ENCODE measurements around the gene ZFAND2A.
"Not testable (repeated sequence)": the region's sequence is repeated elsewhere in the genome, so short reads cannot be mapped to it uniquely, and the experiment has no call there.

ZFAND2A gene

DNA sequence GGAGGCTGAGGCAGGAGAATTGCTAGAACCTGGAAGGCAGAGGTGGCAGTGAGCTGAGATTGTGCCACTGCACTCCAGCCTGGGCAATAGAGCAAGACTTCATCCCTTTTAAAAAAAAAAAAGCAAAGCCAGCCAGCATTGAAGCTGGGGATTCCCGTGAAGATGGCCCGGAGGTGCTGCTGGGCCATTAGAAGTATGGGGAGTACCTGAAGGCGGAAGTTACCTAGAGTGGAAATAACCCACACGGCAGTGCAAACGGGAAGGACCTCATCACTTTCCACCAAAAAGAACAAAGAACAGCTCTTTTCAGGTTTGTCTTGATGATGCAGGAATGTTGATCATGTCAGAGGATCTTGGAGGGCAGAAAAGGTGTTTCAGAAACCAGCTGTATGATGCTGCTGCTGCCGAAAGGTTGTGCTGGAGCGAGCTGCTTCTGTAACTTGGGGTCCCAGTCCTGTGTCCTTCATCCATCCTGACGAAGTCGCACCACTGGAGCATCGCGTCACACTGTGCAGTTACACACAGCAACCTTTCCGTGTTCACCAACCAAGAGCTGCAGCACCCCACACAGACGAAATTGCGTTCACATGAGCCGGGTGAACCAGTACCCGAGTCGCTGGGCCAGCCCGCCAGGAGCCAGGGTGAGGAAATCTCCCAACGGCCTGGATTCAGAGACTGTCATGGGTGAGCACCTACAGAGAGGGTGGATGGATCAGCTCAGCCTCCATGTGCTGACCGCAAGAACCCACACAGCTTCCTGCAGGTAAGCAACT is 8.2 kb downstream of the ZFAND2A start:
- DNase-seq (ENCODE audit: low read depth) = no peak

DNA sequence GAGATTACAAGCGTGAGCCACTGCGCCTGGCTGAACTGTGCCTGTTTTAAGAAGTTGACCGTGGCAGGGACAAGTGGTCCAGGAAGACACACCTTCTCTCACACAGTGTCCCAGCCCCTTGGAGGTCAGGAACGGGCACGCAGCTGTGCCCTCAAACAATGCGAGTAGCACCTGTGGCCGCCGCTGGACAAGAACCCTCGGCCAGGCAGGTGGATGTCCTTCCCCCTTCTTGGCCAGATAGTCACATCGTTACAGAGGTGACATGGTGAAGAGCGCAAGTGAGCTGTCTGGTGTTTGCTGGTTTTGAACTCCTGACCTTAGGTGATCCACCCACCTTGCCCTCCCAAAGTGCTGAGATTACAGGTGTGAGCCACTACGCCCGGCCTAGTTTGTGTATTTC is 8.8 kb downstream of the ZFAND2A start:
- DNase-seq (ENCODE audit: low read depth) = no peak

DNA sequence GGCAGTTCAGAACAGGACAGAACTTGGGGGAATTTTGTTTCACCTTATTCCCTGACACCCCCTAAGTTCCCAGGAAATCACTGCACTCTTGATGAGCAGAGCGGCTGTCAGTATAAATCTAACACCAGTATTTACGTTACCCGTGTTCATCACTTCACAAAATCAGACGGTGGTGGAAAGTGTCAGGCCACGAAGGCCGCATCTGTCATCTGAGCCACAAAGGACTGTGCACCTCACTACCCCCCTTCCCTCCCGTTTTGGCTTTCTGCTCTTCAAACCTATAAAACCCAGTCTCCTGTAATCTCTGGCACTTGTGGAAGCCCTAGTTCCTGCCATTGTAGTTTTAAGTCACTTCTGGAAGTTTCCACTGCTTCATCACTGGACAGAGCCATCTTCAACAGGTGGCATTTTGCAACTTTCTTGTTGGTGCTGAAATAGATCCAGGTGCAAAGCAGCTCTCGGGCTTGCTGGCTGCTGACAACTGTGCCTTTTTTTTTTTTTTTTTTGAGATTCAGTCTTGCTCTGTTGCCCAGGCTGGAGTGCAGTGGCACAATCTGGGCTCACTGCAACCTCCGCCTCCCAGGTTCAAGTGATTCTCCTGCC is 9.5 kb downstream of the ZFAND2A start:
- DNase-seq (ENCODE audit: low read depth) = no peak

DNA sequence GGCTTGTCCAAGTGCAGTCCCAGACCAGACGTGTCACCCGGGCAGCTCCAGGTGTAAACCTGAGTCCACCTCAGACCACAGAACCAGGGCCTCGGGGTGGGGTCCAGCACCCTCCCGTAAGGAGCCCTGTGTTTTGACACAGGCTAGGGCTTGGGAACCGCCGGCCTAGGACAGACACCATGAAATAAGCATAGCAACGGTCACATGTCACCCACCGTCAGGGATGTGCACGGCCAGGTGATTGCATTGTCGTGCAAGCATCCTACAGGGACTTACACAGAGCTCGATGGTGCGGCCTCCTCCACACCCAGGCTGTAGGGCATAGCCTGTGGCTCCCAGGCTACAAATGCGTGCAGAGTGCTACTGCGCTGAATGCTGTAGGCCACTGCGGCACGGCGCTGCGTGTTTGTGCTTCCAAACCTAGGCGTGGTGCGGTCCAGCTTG is 10.6 kb downstream of the ZFAND2A start:
- no peak for DNase-seq (ENCODE audit: low read depth)

DNA sequence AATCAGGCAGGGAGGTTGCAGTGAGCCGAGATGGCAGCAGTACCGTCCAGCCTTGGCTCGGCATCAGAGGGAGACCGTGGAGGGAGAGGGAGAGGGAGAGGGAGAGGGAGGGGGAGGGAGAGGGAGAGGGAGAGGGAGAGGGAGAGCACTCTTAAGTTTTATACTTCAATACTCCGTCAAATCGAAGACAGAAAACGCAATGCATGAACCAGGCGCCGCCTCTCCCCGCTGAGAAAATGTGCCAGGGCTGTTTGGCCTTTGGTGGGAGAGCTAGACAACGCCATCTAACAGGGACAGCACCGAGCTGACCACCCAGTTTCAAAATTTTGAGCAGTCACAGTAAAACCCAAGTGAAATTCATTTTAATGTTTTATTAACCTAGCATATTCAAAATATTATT is 12.1 kb downstream of the ZFAND2A start:
- not testable (repeated sequence) for DNase-seq (ENCODE audit: low read depth)

DNA sequence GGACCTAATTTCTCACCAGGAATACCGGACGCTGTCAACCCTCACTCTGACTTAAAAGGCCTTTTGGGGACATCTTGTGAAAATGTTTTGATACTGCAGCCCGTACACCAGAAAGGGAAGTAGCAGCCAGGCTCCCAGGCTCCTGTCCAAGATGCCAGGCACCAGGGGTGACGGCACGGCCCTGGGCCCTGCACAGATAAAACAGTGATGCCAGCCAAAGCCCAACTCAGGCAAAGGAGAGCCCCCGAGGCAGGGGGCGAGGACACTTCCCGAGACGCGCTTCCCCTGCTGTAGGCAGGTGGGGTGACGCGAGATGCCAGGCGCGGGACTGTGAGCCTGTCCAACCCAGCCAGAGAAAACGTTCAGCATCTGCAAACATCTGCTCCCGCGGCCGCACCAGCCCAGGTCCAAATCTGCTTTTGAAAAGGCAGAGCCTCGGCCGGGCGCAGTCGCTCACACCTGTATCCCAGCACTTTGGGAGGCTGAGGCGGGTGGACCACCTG is 15.7 kb downstream of the ZFAND2A start:
- DNase-seq (ENCODE audit: low read depth) = no peak

DNA sequence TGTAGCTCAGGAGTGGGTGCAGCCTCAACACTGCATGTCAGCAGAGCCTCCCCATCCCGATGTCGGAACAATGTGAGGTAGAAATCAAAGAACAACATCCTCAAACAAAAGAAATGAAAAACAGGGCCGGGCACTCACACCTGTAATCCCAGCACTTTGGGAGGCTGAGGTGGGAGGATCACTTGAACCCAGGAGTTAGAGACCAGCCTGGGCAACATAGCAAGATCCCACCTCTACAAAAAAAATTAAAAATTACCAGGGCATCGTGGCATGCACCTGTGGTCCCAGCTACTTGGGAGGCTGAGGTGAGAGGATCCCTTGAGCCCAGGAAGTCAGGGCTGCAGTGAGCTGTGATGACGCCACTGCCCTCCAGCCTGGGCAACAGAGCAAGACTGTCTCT is 17.0 kb downstream of the ZFAND2A start:
- DNase-seq (ENCODE audit: low read depth) = not testable (repeated sequence)

DNA sequence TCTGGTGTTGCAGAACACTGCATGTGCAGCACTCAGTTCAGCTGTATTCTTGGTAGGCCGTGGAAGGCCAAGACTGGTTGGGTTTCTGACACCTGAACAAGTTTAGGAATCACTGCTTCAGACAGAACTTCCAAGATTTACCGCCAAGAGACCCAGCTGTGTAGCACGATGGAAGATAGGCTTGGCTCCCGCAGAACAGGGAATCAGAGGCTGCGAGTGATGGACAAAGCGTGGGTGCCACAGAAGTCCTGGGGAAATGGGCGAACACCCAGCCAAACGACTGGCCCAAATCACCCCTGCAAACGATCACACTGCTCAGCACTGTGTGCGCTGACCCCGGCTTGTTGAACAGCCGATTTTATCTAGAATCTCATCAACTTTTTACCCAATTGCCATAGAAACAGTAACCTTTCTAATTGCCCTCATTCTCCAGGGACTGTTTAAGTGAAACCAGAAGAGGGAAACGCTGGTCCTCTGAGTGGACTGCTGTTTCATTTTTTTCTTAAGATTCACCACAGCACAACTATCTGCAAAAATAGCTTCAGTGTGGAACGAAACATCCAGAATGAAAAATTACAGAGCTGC is 17.9 kb downstream of the ZFAND2A start:
- DNase-seq (ENCODE audit: low read depth) = no peak

DNA sequence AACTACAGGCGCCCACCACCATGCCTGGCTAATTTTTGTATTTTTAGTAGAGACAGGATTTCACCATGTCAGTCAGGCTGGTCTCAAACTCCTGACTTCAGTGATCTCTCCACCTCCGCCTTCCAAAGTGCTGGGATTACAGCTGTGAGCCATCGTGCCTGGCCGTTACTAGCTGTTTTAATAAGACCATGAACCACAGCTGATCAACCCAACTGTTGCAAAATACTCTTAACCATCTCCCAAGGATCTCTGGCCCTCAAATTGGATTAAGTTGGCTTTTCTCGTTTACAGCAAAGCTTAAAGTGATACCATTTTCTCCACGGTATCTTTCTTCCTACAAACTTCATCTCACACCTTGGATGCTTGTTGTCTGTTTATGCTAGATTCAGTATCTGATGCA is 18.3 kb downstream of the ZFAND2A start:
- no peak for DNase-seq (ENCODE audit: low read depth)

DNA sequence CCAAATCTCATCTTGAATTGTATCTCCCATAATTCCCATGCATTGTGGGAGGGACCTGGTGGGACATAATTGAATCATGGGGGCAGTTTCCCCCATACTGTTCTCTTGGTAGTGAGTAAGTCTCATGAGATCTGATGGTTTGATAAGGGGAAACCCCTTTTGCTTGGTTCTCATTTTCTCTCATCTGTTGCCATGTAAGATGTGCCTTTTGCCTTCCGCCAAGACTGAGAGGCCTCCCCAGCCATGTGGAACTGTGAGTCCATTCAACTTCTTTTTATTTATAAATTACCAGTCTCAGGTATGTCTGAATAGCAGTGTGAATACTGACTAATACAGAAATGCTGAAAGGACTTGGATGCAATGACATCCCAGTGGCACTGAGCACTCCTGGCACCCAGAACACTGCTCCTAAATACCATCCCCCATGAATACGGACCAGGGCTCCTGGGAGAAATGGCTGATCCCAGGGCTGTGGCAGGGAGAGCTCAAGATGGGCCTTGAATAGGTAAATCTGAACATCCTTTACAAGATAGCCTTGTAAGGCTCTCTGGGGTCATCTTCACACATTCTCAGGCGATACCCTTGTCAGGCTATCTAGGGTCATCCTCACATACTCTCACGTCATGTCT is 19.4 kb downstream of the ZFAND2A start:
- no peak for DNase-seq (ENCODE audit: low read depth)

DNA sequence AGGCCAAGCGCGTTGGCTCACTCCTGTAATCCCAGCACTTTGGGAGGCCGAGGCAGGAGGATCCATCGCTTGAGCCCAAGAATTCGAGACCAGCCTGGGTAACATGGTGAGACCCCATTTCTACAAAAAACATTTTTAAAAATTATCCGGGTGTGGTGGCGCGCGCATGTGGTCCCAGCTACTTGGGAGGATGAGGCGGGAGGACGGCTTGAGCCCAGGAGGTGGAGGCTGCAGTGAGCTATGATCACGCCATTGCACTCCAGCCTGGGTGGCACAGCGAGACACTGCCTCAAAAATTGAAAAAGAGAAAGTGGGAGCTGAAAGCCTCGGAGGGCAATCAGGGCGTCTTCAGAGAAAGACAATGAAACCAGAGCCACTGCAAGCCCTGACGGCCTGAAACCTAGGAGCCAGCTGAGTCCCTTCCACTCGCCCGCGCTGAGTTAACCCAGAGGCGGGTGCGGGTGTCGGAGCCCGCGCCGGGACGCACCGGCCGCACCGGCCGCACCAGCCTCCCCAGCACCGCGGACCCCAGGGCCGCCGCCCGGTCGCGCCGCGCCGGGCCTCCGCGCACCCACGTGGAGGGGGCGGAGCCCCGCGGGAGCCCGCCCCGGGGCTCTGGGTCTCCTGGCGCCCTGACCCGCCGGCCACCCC is 22.4 kb downstream of the ZFAND2A start:
- DNase-seq (ENCODE audit: low read depth) = no peak

DNA sequence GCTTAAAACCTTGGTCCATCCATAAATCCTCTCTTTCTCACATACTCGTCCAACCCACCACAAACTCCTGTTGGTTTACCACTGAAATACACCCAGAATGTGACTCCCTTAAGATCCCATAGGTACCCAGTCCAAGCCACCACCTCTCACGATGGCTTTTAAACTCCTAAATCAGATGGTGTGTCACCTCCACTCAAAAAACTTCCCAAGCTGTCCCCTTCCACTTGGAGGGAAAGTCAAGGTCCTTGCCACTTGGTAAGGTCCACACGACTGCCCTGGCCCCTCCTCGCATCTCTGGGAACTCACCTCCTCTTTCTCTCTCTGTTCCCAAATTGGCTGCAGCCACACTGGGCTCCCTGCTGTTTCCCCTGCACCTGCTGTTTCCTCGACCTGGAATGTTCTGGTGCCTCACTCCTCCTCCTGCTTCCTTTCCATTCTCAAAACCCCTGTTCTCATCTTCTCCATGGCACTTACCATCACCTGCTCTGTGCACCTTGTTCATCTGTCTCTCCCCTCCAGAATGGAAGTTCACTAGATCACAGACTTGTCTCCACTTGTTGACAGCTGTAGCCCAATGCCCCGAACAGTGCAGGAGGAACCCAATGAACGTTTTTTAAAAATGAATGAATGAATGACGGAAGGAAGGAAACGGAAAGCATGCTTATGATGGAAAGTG is 23.0 kb downstream of the ZFAND2A start:
- no peak for DNase-seq (ENCODE audit: low read depth)

DNA sequence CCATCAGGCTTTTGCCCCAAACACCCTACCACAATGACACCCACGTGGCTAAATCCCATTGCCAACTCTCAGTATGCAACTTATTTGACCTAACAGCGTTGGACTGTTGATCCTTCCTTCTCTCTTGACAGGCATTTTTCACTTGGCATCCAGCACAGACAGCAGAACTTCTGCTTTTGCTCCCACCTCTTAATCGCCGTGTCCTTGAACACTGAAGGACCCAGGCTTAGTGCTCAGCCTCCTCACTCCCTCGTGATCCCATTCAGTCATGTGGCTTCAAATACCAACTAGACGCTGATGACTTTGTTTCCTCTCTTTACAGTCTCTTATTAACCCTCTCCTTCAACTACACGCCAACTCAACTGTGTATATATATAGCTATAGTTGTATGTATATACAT is 25.0 kb downstream of the ZFAND2A start:
- no peak for DNase-seq (ENCODE audit: low read depth)

DNA sequence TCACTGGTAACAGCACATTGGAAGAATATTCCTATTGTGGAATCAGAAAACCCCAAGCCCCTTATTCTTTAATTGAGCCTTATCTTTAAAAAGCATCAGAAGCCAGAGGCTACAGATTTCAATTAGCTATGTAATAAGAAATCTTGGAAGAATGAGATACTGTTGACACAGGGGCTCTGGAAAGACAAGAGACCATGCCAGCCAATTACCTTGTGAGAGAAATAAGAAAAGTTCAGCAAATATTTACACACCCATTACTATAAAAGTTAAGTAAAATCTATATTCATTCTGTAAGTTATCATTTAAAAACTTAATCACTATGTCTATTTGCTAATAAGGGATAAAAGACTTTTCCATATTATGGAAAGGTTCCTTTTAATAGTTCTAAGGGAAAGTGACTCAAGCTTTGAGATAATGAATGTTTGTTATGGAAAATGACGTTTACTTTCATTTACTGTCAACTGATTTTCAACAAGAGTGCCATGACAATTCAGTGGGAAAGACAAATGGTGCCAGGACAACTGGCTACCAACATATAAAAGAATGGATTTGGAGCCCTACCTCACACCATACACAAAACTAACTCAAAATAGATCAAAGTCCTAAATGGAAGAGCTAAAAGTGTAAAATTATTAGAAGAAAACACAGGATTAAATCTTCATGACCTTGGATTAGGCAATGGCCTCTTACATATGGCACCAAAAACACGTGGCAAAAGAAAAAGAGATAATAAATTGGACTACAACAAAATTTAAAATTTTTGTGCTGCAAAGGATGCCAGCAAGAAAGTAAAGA is 28.3 kb downstream of the ZFAND2A start:
- no peak for DNase-seq (ENCODE audit: low read depth)

DNA sequence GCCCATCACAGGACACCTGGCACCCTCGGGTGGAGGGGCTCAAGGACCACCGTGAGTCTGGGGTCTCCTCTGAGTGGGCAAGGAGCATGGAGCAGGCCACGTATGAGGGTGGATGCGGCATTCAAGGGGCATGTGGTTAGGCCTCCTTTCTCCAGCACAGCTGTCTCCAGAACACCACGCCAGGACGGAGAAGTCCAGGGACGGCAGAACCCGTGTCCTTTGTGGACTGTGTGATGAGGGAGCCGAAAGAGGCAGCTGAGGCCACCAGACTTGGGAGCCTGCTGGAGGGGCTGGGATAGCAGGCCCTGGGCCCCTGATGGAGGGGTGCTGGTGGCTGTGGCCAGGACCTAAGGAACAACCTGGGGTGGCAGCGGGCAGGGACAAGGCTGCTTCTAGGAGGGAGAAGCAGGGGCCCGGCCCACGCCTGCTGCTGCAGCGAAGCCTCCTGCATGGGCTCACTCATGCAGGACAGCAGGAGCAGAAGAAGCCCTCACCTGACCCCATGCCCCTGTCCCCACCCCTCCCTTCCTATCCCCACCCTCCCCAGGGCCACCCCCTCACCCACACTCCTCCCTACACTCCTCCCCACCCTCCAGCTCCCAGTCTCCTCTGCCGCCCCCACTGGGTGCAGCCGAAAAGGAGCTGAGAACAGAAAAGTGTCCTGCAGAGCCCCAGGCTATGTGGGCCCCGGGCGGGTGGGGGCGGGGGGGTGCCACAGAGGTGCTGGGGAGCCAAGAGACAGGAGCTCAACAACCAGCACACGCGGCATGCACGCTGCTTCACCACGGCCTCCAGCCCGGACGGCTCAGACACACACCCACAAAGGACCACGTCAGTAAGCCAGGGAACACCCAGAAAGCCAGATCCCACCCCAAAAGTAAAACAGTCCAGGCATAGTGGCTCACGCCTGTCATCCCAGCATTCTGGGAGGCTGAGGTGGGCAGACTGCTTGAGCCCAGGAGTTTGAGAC is 29.7 kb downstream of the ZFAND2A start:
- no peak for DNase-seq (ENCODE audit: low read depth)

DNA sequence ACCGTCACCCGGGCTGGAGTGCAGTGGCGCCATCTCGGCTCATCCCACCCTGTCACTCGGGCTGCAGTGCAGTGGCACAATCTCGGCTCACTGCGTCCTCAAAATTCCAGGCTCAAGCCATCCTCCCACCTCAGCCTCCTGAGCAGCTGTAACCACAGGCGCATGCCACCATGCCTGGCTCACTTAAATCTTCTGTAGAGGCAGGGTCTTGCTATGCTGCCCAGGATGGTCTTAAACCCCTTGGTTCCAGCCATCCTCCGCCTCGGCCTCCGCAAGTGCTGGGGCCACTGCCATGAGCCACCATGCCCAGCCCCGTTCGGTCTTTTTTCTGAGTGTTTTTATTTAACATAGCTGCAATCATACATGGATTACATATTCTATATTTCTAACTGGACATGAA is 30.6 kb downstream of the ZFAND2A start:
- DNase-seq (ENCODE audit: low read depth) = no peak

DNA sequence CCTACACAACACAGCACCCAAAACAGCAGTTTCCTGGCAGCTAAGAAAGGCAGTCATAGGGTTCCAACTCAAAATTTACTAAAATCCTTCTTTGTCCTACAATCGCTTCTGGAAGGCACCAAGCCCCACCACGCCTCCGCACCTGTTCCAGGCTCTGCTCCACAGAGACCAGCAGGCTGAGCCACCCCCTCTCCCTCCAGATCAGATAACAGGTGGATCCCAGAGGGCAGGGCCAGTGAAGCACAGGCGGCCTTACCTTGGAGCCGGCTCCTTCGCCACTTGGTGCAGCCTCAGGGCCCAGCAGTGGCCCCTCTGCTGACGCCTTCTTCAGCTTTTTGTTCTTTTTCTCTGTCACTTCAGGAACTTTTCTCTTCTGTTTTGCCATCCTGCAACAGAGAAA is 33.0 kb downstream of the ZFAND2A start:
- no peak for DNase-seq (ENCODE audit: low read depth)

DNA sequence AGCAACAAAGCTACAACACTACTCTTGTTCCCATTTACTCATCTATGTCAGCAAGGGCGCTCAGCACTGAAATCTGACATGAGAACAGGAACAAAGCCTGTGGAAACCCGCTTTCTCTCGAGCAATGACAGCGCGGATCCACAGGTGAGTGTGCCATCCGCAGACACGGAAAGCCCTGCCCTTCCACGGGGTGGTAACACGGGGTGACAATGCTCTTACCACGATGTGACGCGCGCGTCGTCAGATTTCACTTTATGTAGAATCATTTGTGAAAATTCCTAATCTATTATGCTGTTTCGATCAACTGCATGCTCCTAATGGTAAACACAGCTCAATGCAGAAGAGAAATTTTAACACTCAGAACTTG is 34.4 kb downstream of the ZFAND2A start:
- no peak for DNase-seq (ENCODE audit: low read depth)

DNA sequence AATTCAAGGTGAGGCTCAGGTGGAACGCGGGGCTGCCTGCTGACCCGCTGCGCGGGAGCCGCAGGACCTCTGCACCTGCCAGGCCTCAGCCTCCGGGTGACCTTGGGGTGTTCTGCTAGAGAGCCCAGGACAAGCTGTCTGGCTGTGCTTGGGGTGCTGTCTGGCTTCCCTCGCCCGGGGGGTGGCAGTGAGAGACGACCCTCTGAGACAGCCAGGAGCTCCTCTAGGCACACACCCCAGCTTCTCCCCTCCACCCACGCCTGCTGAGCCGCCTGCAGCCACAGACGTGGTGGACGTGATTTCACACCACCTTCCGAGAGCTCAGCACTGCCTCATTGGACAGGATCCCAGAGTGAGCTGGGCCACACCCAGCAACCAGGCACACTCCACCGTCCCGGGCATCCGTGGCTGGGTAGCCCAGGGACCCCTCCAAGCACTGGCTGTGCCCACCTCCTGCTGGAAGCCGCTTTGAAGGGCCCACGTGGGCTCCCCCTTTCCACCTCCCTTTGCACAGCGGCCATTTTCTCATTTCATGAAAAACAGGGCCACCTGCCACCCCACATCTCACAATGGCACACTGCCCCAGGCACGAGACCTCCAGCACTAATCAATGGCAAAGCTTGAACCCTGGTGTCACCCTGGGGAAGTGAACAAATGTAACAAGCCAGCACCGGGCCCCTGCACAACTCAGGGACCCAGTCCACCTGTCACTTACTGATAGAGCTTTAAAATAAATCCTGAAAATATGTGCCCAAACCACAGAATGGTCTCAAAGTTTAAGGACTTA is 35.0 kb downstream of the ZFAND2A start:
- no peak for DNase-seq (ENCODE audit: low read depth)
